HG03439 (cell line): Measurements from ENCODE around the gene ME2.
"Not testable (repeated sequence)": the region's sequence is repeated elsewhere in the genome, so short reads cannot be mapped to it uniquely, and the experiment has no call there.

Experiments used
- ATAC-seq: cut with Tn5 transposase; IDR thresholded peaks from one replicate; pipeline ENCODE4 v1.9.1; 2021; ENCODE audit warnings: mild to moderate bottlenecking, moderate library complexity; ENCODE audit not compliant: unreplicated experiment

ME2 gene

DNA sequence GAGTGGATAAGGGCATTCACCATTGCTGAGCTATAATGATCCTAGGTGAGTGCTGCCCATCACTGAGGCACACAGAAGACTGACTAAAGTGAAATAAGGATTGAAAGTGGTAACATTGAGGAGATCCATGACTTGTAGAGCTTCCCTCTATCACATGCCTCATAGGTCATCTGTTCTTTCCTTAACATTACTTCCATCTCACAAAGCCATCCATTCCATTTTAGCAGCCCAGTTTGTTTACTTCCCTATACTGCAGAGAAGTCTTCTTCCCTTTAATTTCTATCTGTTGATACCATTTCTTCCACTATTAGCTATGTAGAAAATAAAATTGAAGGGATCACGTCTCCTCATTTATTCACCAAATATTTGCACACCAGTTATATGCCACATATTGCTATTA, 32.1 kb downstream of the ME2 start:
- no peak for ATAC-seq

DNA sequence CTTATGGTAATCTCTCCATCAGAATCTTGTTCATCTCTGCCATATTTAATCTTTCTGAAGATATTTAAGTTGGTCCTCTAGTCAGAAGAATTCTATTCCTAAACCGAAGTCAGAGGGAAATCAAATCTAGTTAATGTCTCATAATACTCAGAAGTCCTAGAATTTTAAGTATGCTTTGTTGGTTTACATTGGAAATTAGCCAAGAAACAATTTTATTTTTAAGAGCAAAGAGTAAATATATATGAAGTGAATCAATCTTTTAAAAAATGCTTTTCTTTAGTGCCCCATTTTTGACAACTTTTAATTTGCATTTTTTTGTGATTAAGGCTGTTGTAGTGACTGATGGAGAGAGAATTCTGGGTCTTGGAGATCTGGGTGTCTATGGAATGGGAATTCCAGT, 38.1 kb downstream of the ME2 start:
- ATAC-seq = no peak

DNA sequence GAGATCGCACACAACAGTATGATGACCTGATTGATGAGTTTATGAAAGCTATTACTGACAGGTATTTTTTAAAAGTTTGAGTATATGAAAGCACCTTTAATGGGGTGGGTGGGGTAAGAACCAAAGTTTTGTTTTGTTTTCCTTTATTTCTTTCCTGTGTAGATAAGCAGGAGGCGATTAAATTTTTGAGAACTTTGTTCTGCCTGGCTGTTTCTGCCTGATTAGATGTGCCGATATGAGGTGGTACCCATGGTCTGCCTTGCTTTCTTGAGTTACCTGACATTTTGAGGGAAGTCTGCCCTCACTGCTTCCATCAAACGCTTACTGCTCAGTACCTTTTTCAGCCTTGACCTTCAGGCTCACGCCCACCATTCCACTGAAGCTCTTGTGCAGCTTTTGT, 39.2 kb downstream of the ME2 start:
- no peak for ATAC-seq

DNA sequence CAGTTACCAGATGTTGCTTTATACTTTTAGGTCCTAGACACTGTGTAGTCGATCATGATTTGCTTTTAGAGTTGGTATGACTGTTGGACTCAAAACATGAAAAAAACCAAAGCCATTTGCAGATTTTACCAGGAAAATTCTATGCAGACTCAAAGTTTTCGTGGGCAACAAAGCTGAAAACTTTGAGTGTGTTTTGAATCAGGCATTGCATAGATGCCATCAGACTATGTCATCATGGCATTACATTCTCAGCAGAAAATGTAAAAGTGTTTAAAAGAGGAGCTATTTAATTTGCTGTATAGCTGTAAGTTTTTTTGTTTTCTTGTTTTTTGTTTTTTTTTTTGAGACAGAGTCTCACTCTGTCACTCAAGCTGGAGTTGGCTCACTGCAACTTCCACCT, 45.5 kb downstream of the ME2 start:
- no peak for ATAC-seq

DNA sequence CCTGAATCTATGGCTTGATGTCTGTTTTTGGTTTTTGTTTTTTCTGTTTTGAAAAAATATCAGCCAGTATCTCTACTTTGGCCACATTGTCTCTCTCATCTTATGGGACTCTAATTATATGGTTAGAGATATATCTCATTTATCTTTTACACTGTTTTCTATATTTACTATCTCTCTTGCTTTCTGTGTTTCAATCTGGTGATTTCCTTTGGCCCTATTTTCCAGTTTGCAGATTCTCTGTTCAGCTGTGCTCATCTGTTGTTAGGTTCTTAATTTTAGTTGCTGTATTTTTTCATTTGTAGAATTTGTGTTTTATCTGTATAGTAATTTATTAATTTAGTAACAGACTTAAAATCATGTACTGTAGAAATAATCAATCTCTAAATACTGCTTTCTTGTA, 47.6 kb downstream of the ME2 start:
- no peak for ATAC-seq

DNA sequence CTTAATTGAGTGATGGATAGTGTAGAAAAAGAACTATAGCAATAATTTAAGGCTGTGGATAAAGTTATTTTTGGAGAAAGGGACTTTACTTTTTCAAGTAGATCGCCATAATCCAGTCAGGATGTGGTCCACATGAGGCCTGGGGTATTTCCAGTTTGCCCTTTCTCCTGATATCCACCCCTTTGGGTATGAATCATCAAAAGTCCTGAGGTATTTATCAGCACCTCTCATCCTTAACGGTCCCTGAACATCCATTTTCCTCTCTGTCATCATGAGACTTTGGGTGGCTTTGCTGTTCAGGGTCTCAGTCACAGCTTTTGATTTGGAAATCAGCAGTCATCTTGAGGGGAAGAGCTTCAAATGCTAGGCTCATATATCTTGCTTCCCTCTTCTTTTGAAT, 49.6 kb downstream of the ME2 start:
- no peak for ATAC-seq

DNA sequence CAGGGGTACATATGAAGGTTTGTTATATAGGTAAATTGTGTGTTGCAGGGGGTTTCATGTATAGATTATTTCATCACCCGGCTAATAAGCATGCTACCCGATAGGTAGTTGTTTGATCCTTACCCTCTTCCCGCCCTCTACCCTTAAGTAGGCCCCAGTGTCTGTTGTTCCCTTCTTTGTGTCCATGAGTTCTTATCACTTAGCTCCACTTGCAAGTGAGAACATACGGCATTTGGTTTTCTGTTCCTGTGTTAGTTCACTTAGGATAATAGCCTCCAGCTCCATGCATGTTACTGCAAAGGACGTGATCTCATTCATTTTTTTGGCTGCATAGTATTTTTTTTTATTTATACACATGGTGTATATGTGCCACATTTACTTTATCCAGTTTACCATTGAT, 54.8 kb downstream of the ME2 start:
- no peak for ATAC-seq

DNA sequence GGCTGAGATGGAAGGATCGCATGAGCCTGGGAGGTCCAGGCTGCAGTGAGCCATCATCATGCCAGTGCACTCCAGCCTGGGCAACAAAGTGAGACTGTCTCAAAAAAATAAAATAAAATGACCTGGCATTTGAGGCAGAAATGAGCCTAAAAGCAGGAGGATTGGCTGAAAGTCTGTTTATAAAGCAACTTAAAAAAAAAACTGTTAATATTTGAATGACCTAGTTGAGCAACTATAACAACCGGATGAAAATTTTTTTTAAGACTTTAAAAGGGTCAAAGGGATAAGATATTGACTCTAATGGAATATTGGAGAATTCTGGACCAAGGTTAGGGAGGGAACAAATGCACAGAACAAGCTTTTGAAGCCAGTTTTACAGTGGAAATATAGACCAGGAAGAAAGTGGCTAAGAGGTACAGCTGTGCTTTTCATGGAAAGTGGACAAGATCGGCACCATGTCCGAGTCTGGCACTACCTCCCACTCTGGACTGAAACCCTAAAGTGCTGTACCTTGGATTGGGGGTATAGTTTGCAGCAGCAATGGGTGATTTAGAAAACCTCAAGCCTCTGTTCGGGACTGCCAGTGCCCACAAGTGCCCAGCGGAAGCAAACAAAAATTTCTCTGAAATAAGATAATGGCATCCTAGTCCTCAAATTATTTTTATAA, 55.8 kb downstream of the ME2 start:
- ATAC-seq = no peak

DNA sequence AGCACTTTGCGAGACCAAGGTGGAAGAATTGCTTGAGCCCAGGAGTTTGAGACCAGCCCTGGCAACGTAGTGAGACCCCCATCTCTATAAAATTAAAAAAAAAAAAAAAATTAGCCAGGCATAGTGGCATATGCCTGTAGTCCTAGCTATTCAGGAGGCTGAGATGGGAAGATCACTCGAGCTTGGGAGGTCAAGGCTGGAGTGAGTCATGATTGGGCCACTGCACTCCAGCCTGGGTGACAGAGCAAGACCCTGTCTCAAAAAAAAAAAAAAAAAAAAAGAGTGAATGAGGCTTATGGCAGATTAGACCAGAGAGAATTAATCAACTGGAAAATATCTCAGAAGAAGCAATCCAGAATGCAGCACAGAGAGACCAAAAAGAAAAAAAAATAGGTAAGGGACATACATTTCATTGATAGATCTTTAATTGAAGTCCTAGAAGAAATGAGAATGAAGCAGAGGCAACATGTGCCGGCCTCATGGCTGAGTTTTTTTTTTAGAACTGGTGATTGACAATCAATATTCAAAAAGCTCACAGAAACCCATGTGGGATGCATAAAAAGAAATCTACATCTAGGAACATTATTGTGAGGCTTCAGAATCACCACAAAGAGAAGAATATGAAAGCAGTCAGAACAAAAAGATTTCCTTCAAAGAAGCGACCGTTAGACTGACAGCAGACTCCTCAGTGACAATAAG, 56.7 kb downstream of the ME2 start:
- ATAC-seq = no peak

DNA sequence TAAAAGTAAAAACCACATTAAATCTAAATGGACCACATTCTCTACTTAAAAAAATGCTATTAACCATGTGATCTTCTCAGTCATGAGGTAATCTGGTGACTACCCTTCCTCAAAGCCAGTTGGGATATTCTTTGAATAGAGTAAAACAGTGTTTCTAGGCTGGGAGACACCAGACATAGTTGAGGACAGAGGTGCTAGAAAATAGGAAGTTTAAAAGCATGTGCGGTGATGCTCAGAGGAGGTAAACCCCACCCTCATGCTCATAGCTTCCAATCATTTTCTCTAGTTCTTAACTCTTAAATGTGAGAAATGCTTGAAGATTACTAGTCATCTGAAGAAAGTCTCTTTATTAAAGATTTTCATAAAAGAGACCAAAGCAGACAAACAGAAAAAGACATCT, 58.3 kb downstream of the ME2 start:
- ATAC-seq = no peak

DNA sequence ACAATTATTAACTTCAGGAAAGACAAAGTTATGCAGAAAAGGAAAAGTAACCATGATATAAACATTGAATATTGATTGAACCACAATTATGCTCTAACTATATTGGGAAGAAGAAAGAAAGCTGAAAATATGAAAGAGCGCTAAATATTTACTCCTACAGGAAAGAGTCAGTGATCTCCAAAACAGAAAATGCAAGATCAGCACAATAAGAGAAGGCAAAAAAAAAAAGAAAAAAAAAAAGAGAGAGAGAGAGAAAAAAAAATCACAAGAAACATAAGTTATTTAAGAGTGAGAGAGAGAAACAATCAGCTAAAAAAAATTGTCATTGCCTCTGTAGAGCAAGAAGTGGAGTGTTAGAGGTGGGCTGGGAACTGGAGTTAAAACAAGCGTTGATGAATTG, 60.0 kb downstream of the ME2 start:
- no peak for ATAC-seq

DNA sequence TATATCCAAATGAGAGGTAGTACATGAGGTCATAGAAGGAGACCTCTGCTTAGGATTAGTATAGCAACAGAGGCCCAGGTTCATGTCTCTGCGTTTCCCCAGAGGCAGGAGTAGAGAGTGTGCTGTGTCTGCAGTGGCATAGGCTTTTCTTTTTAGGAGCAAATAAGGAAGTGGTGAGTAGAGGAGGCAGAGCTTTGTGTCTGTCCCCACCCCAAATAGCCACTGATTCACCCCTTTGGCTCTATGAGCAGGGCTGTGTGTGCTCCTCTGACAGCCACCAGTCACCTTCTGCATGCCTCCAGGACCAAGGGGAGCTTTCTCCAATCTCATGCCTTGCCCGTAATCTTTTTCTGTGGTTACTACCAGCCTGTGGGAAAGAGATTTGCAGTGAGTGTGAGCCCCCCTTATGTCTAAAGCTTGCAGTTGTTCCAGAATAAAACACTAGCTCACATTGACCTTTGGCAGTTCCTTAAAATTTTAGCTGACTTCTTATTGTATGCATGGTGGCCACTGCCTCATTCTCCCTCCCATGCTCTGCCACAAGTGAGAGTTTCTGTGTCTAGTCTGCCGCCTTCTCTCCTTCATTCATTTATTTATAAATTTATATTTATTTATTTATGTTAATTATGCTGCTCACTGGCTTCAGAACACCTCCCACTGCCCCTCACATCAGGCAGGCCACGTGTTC, 65.5 kb downstream of the ME2 start:
- no peak for ATAC-seq

DNA sequence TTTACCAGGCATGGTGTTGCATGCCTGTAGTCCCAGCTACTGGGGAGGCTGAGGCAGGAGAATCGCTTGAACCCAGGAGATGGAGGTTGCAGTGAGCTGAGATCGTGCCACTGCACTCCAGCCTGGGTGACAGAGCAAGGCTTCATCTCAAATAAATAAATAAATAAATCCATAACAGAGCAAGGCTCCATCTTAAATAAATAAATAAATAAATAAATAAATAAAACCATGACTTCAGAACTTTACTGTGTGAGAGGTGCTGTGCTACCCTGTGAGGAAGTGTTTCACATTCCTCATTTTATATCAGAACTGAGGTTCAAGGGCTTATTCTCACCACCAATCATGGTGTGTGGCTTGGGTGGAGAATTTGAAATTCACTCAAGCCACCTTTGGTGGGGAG, 67.0 kb downstream of the ME2 start:
- not testable (repeated sequence) for ATAC-seq

DNA sequence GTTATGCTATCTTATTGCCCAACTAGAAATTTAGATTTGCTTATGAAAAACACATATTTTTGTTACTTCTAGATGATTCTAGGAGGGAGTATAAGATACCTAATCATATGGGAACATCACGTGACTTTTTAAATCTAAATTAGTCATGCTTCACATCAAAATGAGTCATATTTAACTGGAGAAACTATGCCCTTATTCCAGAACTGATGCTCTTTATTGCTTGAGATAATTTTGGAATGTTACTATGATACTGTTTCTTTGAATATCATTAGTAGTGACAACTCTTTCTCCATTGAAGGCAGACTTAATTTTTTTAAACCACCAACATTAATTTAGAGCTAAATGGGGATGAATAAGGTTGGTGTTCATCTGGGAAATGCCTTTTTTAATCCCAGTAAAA, 69.0 kb downstream of the ME2 start:
- no peak for ATAC-seq

DNA sequence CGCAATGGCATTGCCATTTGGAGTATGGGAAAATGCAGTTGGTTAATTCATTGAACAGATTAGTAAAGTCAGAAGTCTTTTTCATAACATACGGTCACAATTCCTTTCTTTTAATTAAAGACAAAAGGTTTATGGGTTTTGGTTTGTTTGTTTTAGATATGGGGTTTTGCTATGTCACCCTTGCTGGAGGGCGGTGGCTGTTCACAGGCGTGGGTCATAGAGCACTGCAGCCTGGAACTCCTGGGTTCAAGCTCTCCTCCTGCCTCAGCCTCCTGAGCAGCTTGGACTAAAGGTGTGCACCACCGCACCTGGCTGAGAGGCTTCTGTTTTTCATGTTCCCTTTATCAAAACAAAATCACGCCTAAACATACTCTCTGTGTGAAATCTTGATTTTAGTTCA, 70.3 kb downstream of the ME2 start:
- ATAC-seq = no peak

DNA sequence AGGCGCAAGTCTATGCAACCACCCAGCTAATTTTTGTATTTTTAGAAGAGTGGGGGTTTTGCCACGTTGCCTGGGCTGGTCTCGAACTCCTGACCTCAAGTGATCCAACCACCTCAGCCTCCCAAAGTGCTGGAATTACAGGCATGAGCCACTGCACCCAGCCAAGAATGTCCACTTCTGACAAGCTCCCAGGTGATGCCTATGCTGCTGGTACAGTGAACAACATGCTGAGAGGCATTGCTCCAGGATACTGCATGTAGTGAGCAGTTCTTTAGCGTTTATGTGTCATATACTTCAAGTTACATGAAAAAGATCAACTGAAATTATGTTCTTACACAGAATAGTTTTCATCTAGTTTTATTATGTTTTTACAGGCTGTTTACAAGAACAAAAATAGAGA, 71.7 kb downstream of the ME2 start:
- ATAC-seq = no peak

DNA sequence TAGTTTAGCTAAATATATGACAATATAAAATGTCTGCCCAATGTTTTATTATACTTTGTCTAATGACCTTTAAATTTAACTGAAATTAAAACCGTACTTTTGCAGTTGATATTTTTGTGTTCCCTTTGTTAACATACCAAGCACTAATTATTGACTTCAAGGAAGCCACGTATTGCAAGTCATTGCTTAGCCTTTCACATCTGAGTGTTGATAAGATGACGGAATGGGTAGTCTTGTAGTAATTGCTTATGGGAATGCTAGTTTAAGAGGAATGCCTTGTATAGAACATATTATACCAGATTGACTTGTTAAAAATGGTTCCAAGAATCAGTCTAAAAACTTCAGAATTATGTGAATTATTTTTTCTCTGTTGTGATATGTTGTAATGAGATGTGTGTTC, 74.9 kb downstream of the ME2 start:
- ATAC-seq = no peak

DNA sequence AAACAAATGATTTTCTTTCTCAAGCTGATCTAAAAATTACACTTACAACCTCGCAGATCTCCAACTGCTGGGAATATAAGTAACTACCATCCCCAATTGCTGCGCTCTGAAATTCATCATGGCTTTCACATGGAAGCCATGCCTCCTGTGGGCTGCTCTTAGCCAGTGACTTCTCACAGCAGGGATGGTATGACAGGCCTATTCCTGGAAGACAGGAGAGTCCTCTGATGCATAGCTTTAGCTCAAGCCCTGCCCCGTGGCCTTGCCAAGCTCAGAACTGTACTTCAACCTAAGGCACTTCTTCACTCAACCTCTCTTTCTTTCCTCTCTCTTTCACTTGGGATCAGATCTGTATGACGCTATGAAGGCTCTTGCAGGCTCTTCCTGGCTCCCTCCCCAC, 76.3 kb downstream of the ME2 start:
- no peak for ATAC-seq

DNA sequence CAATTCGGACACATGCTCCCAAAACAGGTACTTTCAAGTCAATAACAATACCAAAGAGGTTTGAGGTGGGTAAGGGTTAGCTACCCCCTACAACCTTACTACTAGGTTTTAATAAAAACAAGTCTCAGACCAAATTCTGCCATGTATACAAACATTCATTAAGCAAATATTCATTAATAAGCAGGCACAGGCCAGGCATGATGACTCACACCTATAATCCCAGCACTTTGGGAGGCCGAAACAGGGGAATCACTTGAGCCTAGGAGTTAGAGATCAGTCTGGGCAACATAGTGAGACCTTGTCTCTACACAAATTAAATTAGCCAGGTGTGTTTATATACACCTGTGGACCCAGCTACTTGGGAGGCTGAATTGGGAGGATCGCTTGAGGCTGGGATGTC, 77.2 kb downstream of the ME2 start:
- no peak for ATAC-seq

DNA sequence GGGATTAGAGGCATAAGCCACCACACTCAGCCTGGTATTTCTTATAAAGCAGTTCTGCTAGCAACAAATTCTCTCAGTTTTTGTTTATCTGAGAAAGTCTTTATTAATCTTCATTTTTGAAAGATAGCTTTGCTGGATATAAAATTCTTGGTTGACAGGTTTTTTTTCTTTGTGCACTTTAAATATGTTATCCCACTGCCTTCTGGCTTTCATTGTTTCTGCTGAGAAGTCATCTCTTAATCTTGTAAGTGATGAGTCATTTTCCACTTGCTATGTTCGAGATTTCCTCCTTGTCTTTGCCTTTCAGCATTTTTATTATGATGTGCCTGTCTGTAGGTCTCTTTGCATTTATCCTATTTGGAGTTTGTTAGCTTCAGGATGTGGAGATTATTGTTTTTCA, 83.1 kb downstream of the ME2 start:
- ATAC-seq = no peak

DNA sequence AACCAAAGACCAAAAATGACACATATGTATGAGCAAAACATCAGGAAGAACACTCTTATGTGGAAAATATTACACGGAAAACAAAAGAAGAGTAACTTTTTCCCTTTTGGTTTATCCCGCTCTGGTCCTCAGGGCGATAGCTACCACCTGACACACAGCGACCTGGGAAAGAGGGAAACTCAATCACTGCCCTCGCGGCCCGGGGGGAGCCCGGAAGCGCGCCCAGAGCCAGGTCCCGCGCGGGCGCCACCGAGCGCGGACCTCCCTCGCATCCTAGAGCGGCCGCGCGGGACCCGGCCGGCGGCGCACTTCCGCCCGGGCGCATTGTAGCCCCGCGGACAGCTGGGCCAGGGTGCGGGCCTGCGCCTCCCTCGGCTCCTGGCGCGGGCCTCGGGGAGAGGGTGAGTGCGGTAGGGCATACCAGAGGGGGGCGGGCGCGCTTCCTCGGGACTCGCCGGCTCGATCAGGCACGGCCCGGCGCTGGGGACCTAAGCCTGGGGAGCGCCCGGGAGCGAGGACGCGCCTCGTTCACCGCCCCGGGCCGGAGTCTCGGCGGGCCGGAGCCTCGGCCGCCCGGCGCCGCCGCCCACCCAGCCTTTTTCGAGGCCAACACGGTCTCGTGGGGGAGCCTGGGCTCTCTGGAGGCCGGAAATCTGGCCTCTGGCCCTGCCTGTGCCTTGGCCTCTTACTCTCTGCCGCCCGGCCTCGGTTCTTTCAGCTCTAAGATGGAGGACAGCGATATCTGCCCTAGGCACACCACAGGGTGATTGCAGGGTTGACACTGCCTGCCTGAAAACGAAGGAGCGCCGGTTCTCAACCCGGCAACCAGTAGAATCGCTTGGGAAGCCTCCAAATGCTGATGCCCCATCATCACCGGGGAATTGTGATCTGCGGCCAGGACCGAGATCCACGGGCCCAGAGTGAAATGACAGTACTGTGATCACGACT, 89.1 kb downstream of the ME2 start, which contains the start of gene ELAC1:
Gene ELAC1 (plus strand): TSS at position 327 of the 948 bp plus-strand sequence. CDS start 6,365 bp downstream, outside the sequence.
- peak; percentile 93 for ATAC-seq
